ENCODE data around the gene SOST.

GRCh38 chr17:43758086-43758485 lies 505 bp downstream of the SOST start:
- TF ChIP-seq, protein P1, sequence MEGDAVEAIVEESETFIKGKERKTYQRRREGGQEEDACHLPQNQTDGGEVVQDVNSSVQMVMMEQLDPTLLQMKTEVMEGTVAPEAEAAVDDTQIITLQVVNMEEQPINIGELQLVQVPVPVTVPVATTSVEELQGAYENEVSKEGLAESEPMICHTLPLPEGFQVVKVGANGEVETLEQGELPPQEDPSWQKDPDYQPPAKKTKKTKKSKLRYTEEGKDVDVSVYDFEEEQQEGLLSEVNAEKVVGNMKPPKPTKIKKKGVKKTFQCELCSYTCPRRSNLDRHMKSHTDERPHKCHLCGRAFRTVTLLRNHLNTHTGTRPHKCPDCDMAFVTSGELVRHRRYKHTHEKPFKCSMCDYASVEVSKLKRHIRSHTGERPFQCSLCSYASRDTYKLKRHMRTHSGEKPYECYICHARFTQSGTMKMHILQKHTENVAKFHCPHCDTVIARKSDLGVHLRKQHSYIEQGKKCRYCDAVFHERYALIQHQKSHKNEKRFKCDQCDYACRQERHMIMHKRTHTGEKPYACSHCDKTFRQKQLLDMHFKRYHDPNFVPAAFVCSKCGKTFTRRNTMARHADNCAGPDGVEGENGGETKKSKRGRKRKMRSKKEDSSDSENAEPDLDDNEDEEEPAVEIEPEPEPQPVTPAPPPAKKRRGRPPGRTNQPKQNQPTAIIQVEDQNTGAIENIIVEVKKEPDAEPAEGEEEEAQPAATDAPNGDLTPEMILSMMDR (IDR thresholded peaks at IDR 0.05), result no peak
- no peak for TF ChIP-seq EZH2 (IDR thresholded peaks at IDR 0.05; ENCODE audit: borderline replicate concordance, insufficient read depth, low read depth, low read length, poor library complexity, severe bottlenecking)

Data from B cell (primary cell).